ENCODE data around the gene ARID5B.

GRCh38 chr10:62085404-62085803 lies 183.9 kb downstream of the ARID5B start:
- TF ChIP-seq CTCF (IDR thresholded peaks at IDR 0.05) (no peak), ZFX (IDR thresholded peaks at IDR 0.05; ENCODE audit: borderline replicate concordance) (no peak)
